GM12875 (cell line): ENCODE data around the gene ARMC6.
A peak's percentile ranks its signal among the peaks of the same experiment; 100 is the strongest.

ENCODE experiments used
- H3K4me3 ChIP-seq: one replicate; pipeline ENCODE4 v1.5.1; 2011; ENCODE audit warnings: low read depth, low read length, control low read depth
- TF ChIP-seq, protein P1 (sequence below): IDR thresholded peaks from 2 replicates; pipeline ENCODE4 v1.5.1; 2011; ENCODE audit warnings: low read depth, mild to moderate bottlenecking, control low read depth, inconsistent platforms, low read length, moderate library complexity, borderline replicate concordance; ENCODE audit not compliant: insufficient read depth

The ARMC6 gene

DNA sequence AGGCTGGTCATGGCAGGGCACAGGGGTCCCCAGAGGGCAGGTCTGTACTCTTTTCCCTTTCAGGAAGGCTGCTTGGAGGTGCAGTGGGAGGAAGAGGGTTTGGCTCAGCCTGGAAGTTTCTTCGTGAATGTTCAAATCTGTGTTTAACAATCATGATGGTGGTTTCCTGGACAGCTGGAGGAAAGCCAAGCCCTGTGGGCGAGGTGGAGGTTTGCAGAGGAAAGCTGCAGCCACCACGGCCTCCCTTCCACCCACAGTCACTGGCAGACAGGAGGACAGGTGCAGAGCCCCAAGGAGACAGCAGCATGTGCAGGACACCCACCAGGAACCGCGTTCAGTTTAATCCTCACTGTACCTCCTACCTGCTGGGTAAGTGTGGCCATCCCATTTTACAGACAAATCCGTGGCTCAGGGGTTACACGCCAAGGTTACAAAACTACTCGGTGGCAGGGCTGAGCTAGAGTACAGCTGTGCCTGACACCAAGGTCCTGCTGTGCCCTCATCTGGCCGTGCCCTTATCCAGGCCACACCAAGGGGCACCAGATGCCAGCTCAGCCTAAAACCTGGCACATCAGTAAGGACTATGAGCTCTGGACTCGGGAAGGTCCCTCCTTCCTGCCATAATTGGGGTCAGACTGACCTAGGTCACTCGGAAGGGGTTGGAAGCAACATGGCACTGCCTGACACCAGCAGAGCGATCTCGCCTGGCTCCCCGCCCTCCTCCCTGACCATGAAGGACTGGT, 34.2 kb upstream of the ARMC6 start:
- TF ChIP-seq, protein P1, sequence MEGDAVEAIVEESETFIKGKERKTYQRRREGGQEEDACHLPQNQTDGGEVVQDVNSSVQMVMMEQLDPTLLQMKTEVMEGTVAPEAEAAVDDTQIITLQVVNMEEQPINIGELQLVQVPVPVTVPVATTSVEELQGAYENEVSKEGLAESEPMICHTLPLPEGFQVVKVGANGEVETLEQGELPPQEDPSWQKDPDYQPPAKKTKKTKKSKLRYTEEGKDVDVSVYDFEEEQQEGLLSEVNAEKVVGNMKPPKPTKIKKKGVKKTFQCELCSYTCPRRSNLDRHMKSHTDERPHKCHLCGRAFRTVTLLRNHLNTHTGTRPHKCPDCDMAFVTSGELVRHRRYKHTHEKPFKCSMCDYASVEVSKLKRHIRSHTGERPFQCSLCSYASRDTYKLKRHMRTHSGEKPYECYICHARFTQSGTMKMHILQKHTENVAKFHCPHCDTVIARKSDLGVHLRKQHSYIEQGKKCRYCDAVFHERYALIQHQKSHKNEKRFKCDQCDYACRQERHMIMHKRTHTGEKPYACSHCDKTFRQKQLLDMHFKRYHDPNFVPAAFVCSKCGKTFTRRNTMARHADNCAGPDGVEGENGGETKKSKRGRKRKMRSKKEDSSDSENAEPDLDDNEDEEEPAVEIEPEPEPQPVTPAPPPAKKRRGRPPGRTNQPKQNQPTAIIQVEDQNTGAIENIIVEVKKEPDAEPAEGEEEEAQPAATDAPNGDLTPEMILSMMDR = no peak
- H3K4me3 ChIP-seq = no peak overlapping the region

DNA sequence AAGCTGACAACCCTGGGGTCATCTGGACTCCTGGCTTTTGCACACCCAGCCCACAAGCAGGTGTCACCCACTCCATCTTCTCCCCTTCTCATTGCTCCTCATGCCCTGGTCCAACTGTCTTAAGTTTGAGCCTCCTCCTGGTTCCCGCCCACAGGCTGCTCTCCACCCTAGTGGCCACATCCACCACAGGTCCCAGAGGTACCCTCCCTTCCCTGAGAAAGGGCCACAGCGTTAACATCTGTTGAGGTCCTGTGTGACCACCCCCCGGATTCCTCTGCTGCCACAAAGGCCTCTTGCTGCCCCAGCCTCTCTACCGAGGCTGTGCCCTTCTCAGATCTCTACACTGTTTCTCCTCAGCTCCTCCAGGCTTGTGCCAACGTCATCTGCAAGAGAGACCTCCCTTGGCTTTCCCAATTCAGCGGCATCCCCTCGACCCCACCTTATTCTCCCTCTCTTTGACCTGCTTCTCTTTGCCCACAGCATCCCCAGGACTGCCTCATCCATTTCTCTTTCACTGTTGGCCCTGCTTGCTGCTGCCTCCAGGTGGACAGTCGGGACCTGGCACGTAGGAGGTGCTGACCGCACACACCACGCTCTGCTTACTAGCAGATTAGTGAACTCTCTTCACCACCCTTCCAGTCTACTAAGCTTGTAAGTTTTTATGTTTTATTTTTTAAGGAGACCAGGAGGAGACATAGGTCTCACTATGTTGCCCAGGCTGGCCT, 33.3 kb upstream of the ARMC6 start:
- TF ChIP-seq, protein P1 = 0 out of 2 replicates have a peak, but pooled peaks have one; percentile 19

GRCh38 chr19:19004144-19004543, 29.3 kb upstream of the ARMC6 start:
- TF ChIP-seq, protein P1 = no peak
- no peak overlapping the region for H3K4me3 ChIP-seq

More for the DNA sequence above, 33.3 kb upstream of the ARMC6 start:
- no peak overlapping the region for H3K4me3 ChIP-seq

GRCh38 chr19:19006213-19006612, 27.2 kb upstream of the ARMC6 start:
- no peak overlapping the region for H3K4me3 ChIP-seq
- TF ChIP-seq, protein P1 = no peak

GRCh38 chr19:19009951-19010350, 23.5 kb upstream of the ARMC6 start:
- TF ChIP-seq, protein P1 = no peak
- no peak overlapping the region for H3K4me3 ChIP-seq

GRCh38 chr19:19010551-19010950, 22.9 kb upstream of the ARMC6 start:
- TF ChIP-seq, protein P1 = no peak
- no peak overlapping the region for H3K4me3 ChIP-seq
